ENCODE data around the gene AVP. TPM values are rescaled to one million over a fixed set of nuclear protein-coding genes. Genes with fewer than 3 reads are reported as not detected.
A peak's percentile ranks its signal among the peaks of the same experiment; 100 is the strongest.
"Not testable (repeated sequence)": the region's sequence is repeated elsewhere in the genome, so short reads cannot be mapped to it uniquely, and the experiment has no call there.

Gene AVP
- total and polyA plus RNA-seq, 2 of the 13 experiments (the other 11 are each of a cell fraction or from before 2014, with no cell fraction given) = 0.12 TPM; not detected in 1

DNA sequence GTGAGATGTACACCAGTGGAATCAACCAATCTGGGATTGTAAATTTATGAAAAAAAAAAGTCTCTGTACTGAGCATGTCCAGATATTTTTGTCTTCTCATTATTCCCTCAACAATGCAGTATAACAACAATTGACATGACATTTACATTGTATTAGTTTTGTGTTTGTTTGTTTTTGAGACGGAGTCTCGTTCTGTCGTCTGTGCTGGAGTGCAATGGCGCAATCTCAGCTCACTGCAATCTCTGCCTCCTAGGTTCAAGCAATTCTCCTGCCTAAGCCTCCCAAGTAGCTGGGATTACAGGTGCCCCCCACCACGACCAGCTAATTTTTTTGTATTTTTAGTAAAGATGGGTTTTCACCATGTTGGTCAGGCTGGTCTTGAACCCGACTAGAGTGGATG, 9.2 kb downstream of the AVP start:
- H4K20me1 ChIP-seq (ENCODE audit: insufficient read depth, low read length); DNase-seq (ENCODE audit: low spot score); H3K9me3 ChIP-seq (ENCODE audit: low read length); H2AFZ ChIP-seq (ENCODE audit: low read length); BruUV-seq (replicated peaks); H3K36me3 ChIP-seq (replicated peaks in 1 of 2; ENCODE audit: control insufficient read depth in 1 of 2, insufficient read depth in 2 of 2, low read length in 2 of 2); H3K9ac ChIP-seq (ENCODE audit: insufficient read depth, low read depth, low read length); ATAC-seq; H3K79me2 ChIP-seq (ENCODE audit: insufficient read depth, low read length); H3K4me2 ChIP-seq (ENCODE audit: low read depth, low read length); in situ Hi-C loops (cut with HindIII; ENCODE audit: extremely low pct_ligation_motif_present, low pct_unique_long_range_greater_than_20kb); POLR2A ChIA-PET; H3K27ac ChIP-seq (ENCODE audit: extremely low read length, insufficient read depth, low read length); H3K4me3 ChIP-seq (replicated peaks in 1 of 3; ENCODE audit: insufficient read depth in 1 of 3, low read depth in 2 of 3, low read length in 3 of 3); TF ChIP-seq SOX13 (IDR thresholded peaks at IDR 0.05): not testable (repeated sequence)
- CTCF ChIA-PET (ENCODE audit: low intra/inter-chr PET ratio, low total read pairs) = interaction anchor here (4.5 kb wide), 1 partner anchor 22 kb away, joined by 61 read pairs; no protein-coding TSS in a partner anchor
- TF ChIP-seq CEBPB (IDR thresholded peaks at IDR 0.05; ENCODE audit: borderline replicate concordance, low read depth, low read length) (peak; percentile 13; the same call in 1 of the 2 replicates), SOX13 (CRISPR knock-in tag; conservative IDR thresholded peaks at IDR 0.05 in 1 of 2, IDR thresholded peaks at IDR 0.05 in 1 of 2) (peak in 1 of 2 experiments; percentile 19; a peak in 1 of 4 replicates), ZNF460 (CRISPR knock-in tag; IDR thresholded peaks at IDR 0.05; ENCODE audit: borderline replicate concordance) (peak; percentile 87), CEBPG (CRISPR knock-in tag; IDR thresholded peaks at IDR 0.05) (0 out of 2 replicates have a peak, but pooled peaks have one; percentile 19), ZFY (CRISPR knock-in tag; IDR thresholded peaks at IDR 0.05) (0 out of 2 replicates have a peak, but pooled peaks have one; percentile 16), ZNF441 (CRISPR knock-in tag; IDR thresholded peaks at IDR 0.05; ENCODE audit: borderline replicate concordance) (peak; percentile 91)
- 8% methylated on average over 6 of the region's 6 CpGs for WGBS (ENCODE audit: low lambda C conversion rate)
- FAIRE-seq = peak; percentile 36
- peaks cover 59% of the 10 kb centered on the region for H3K4me1 ChIP-seq (ENCODE audit: insufficient read depth, low read length)
- peaks cover 0 to 13% of the 10 kb centered on the region in 2 experiments; a peak in 3 of 5 replicates for H3K27me3 ChIP-seq (ENCODE audit: control insufficient read depth in 1 of 2, insufficient read depth in 2 of 2, low read length in 2 of 2)
- intact Hi-C loops (cut with micrococcal nuclease; ENCODE audit: unreplicated experiment) = loop anchor here (5.0 kb wide), 1 partner anchor 42 kb away; no protein-coding TSS in a partner anchor

DNA sequence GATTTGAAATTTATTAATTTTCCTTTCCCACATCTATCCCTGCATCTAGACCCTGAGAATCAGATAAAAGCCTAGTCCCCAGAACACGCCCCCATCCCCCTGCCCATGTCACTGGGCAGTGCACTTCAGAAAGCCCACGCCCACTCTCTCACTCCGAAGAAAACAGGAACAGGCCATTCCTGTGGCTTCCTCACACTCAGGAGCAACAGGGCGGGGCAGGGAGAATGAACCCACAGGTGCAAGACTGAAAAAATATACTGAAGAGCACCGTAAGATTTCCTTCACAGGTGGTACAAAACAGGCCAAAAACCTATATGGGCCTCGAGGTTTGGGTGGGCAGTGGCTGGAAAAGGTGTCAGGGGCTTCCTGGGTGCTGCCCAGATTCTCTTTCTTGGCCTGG, 9.7 kb downstream of the AVP start:
- Histone ChIP-seq H4K20me1 (ENCODE audit: insufficient read depth, low read length) (no peaks in the 10 kb centered on the region), H3K4me3 (replicated peaks in 1 of 3; ENCODE audit: insufficient read depth in 1 of 3, low read depth in 2 of 3, low read length in 3 of 3) (no peak overlapping the region), H3K9ac (ENCODE audit: insufficient read depth, low read depth, low read length) (no peak overlapping the region), H2AFZ (ENCODE audit: low read length) (no peak overlapping the region), H3K4me1 (ENCODE audit: insufficient read depth, low read length) (peaks cover 59% of the 10 kb centered on the region), H3K27me3 (ENCODE audit: control insufficient read depth in 1 of 2, insufficient read depth in 2 of 2, low read length in 2 of 2) (peaks cover 0 to 13% of the 10 kb centered on the region in 2 experiments; a peak in 2 of 5 replicates), H3K9me3 (ENCODE audit: low read length) (no peaks in the 10 kb centered on the region), H3K4me2 (ENCODE audit: low read depth, low read length) (no peak overlapping the region), H3K79me2 (ENCODE audit: insufficient read depth, low read length) (no peaks in the 10 kb centered on the region), H3K27ac (ENCODE audit: extremely low read length, insufficient read depth, low read length) (no peak overlapping the region), H3K36me3 (replicated peaks in 1 of 2; ENCODE audit: control insufficient read depth in 1 of 2, insufficient read depth in 2 of 2, low read length in 2 of 2) (no peaks in the 10 kb centered on the region)
- FAIRE-seq (no peak), ATAC-seq (no peak), DNase-seq (ENCODE audit: low spot score) (no peak)
- CTCF ChIA-PET (ENCODE audit: low intra/inter-chr PET ratio, low total read pairs) = interaction anchor here (4.5 kb wide), 1 partner anchor 22 kb away, joined by 61 read pairs; no protein-coding TSS in a partner anchor
- POLR2A ChIA-PET = no interaction called here
- no TSS peak for BruUV-seq (replicated peaks)
- in situ Hi-C loops (cut with HindIII; ENCODE audit: extremely low pct_ligation_motif_present, low pct_unique_long_range_greater_than_20kb) = no loop called here
- TF ChIP-seq ZNF549 (CRISPR knock-in tag; IDR thresholded peaks at IDR 0.05) (no peak), NR2C2 (CRISPR knock-in tag; IDR thresholded peaks at IDR 0.05; ENCODE audit: borderline replicate concordance) (no peak), ZNF383 (CRISPR knock-in tag; IDR thresholded peaks at IDR 0.05; ENCODE audit: borderline replicate concordance) (no peak), ATM (IDR thresholded peaks at IDR 0.05; ENCODE audit: borderline replicate concordance) (no peak), ZBTB1 (CRISPR knock-in tag; IDR thresholded peaks at IDR 0.05; ENCODE audit: borderline replicate concordance) (no peak), RNF2 (conservative IDR thresholded peaks at IDR 0.05; ENCODE audit: low read depth) (no peak), CAMTA2 (CRISPR knock-in tag; IDR thresholded peaks at IDR 0.05; ENCODE audit: borderline replicate concordance) (no peak), POLR2G (IDR thresholded peaks at IDR 0.05; ENCODE audit: low read depth, low read length) (no peak), ZNF878 (CRISPR knock-in tag; IDR thresholded peaks at IDR 0.05) (no peak), ZMYM3 (CRISPR knock-in tag; IDR thresholded peaks at IDR 0.05) (no peak), ZBTB38 (CRISPR knock-in tag; IDR thresholded peaks at IDR 0.05) (no peak)
- intact Hi-C loops (cut with micrococcal nuclease; ENCODE audit: unreplicated experiment) = loop anchor here (5.0 kb wide), 1 partner anchor 42 kb away; no protein-coding TSS in a partner anchor
- 13% methylated on average over 6 of the region's 6 CpGs for WGBS (ENCODE audit: low lambda C conversion rate)

Data from HepG2 (cell line).